Large intestine (tissue), 3 donors: ENCODE data around the gene PIK3C2G. TPM values are rescaled to one million over a fixed set of nuclear protein-coding genes. Genes with fewer than 3 reads are reported as not detected.
"Not testable (repeated sequence)": the region's sequence is repeated elsewhere in the genome, so short reads cannot be mapped to it uniquely, and the experiment has no call there.

Source experiments
- DNase-seq, 2 donors: peaks; one replicate each; pipeline versions ENCODE4 v3.0.0 to v3.0.0-alpha.2; 2013
- H3K27ac ChIP-seq: one replicate; pipeline ENCODE4 v1.5.1; 2013; ENCODE audit warnings: low read length
- H3K27me3 ChIP-seq: 2 replicates; pipeline ENCODE4 v1.6.1; 2013; ENCODE audit warnings: low read length; ENCODE audit not compliant: control insufficient read depth, insufficient read depth
- H3K36me3 ChIP-seq: 2 replicates; pipeline ENCODE4 v1.6.1; 2013; ENCODE audit warnings: low read length; ENCODE audit not compliant: control insufficient read depth, insufficient read depth
- H3K4me1 ChIP-seq: one replicate; pipeline ENCODE4 v1.6.1; 2013; ENCODE audit warnings: low read length; ENCODE audit not compliant: control insufficient read depth, insufficient read depth
- H3K4me3 ChIP-seq: one replicate; pipeline ENCODE4 v1.5.1; 2013; ENCODE audit warnings: low read length
- H3K9me3 ChIP-seq: one replicate; pipeline ENCODE4 v1.6.1; 2013; ENCODE audit warnings: mild to moderate bottlenecking, low read depth, low read length, moderate library complexity; ENCODE audit not compliant: control insufficient read depth
- WGBS: methylation state at CpG from one replicate; pipeline ENCODE4 v1.1.5; 2013; ENCODE audit warnings: low lambda C conversion rate; ENCODE audit not compliant: insufficient coverage; 5-methylcytosine and 5-hydroxymethylcytosine counted together
- polyA plus RNA-seq: library from polyadenylated mRNA; unstranded; fragments of 120-200 nt; gene quantifications from one replicate; pipeline ENCODE4 v1.2.1, GENCODE V29; 2013

The PIK3C2G gene
- polyA plus RNA-seq, 1 donor, result 2.1 TPM

DNA sequence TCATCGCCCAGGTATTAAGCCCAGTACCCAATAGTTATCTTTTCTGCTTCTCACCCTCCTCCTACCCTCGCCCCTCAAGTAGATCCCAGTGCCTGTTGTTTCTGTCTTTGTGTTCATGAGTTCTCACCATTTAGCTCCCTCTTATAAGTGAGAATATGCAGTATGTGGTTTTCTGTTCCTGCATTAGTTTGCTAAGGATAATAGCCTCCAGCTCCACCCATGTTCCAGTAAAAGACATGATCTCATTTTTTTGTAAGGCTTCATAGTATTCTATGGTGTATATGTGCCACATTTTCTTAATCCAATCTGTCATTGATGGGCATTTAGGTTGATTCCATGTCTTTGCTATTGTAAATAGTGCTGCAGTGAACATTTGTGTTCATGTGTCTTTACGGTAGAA lies 281.2 kb downstream of the PIK3C2G start:
- H3K9me3 ChIP-seq, DNase-seq, H3K27ac ChIP-seq, H3K4me3 ChIP-seq, H3K27me3 ChIP-seq, H3K4me1 ChIP-seq, H3K36me3 ChIP-seq: not testable (repeated sequence)
- no CpG with 5 or more reads among the region's 3 CpGs for WGBS

DNA sequence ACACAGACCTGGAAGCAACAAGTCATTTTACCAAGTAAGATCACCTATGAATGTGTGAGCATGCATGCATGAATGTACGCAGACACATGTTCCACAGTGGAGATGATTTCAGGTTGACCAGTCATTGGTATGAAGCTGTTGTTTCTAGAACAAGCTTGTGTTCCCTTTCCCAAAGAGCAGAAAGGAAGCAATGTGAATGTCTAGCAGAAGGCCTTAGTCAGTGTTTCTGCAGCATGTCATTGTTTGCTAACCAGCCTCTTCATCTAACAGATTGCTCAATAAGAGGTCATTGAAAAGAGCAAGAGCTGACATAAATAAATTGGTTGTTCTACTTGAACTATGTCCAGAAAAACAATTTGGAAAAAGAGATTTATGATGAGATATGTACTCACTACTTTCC lies 285.1 kb downstream of the PIK3C2G start:
- Histone ChIP-seq H3K27ac (no peak overlapping the region), H3K4me3 (no peak overlapping the region), H3K4me1 (peaks cover 5% of the 10 kb centered on the region), H3K36me3 (no peaks in the 10 kb centered on the region), H3K9me3 (no peaks in the 10 kb centered on the region), H3K27me3 (no peaks in the 10 kb centered on the region)
- DNase-seq, result peak; percentile 14 to 41
- WGBS, result no CpG with 5 or more reads among the region's 1 CpG

DNA sequence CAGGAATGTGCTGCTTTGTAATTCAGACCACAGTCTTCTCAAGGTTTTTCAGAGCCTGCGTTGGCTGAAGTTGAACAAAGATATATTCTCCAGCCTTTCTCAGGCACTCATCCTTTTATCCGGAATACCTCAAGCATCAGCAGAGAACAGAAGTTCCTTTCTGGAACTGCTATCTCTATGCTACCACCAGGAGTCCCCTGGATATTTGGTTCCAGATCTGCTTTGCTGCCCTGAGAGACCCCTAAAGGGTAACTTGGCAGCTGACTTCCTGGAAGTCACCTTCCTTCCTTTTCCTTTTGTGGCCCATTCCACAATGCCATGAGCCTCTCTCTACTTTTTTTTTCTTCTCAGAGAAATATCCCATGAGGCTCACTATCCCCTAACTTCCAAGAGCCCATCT lies 288.3 kb downstream of the PIK3C2G start:
- no peak for DNase-seq
- no peaks in the 10 kb centered on the region for H3K9me3 ChIP-seq
- peaks cover 5% of the 10 kb centered on the region for H3K4me1 ChIP-seq
- no peaks in the 10 kb centered on the region for H3K27me3 ChIP-seq
- H3K36me3 ChIP-seq, result no peaks in the 10 kb centered on the region
- no peak overlapping the region for H3K4me3 ChIP-seq
- H3K27ac ChIP-seq, result no peak overlapping the region
- 83% methylated on average over 1 of the region's 2 CpGs for WGBS

DNA sequence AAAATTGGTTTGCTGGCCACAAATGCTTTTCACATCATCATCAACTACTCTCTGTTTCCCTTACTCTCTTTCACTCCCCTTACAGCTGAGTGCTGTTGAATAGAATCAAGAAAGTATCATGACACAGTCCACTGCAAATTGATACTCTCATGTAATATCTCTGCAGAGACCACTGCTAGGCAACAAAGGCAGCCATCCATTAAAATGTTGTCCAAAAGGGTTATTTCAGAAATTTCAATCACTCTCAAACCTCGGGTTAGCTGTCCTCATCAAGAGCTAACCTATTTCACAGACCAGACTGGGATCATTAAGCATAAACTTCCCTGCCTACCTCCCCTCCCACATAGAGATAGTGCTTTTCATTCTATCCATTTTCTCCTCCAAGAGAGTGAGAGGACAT lies 289.8 kb downstream of the PIK3C2G start:
- Histone ChIP-seq H3K27ac (no peak overlapping the region), H3K27me3 (no peaks in the 10 kb centered on the region), H3K4me1 (peaks cover 5% of the 10 kb centered on the region), H3K9me3 (no peaks in the 10 kb centered on the region), H3K36me3 (no peaks in the 10 kb centered on the region), H3K4me3 (no peak overlapping the region)
- no CpG with 5 or more reads among the region's 1 CpG for WGBS
- no peak for DNase-seq

DNA sequence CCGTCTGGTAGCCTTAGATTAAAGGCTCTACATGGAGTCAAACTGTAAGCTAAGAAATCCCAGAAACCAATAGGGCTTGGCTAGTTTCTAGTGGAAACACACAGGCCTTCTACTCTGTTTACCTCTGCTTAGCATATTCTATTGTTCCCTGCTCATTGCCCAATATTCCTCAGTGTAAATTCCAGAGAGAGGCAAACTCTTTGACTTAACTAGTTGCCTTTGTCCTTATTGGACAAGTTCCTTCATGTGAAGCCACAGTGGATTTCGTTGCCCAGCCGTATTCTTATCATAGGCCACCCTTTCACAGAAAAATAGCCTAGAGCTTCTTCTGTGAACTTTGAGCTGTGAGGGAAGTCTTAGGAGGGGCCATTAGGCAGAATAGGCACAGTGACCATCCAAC lies 290.4 kb downstream of the PIK3C2G start:
- DNase-seq, result no peak
- 80% methylated on average over 1 of the region's 3 CpGs for WGBS

DNA sequence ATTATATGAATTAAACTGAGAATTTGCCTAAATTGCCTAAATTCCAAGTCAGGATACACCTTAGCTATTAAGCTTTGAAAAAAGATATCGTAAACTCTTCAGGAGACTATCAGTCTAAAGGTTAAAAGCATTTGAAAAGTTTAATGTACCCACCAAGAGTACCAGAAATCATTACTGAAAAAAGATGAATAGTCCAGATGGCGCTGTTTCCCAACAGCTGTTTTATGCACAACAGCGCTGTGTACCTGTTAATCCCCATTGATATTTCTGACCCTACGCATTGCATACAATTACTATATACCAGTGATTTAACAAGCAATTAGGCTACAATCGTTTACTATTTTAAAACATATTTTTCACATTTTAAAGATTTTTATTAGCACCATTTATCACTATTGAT lies 291.5 kb downstream of the PIK3C2G start:
- H3K36me3 ChIP-seq, result no peaks in the 10 kb centered on the region
- WGBS, result 86% methylated on average over 1 of the region's 5 CpGs
- H3K9me3 ChIP-seq, result no peaks in the 10 kb centered on the region
- H3K4me1 ChIP-seq, result no peaks in the 10 kb centered on the region
- H3K27ac ChIP-seq, result no peak overlapping the region
- no peaks in the 10 kb centered on the region for H3K27me3 ChIP-seq
- no peak for DNase-seq
- no peak overlapping the region for H3K4me3 ChIP-seq

More for the DNA sequence above, 290.4 kb downstream of the PIK3C2G start:
- H3K9me3 ChIP-seq, result no peaks in the 10 kb centered on the region
- no peak overlapping the region for H3K27ac ChIP-seq
- no peak overlapping the region for H3K4me3 ChIP-seq
- H3K27me3 ChIP-seq, result no peaks in the 10 kb centered on the region
- H3K36me3 ChIP-seq, result no peaks in the 10 kb centered on the region
- H3K4me1 ChIP-seq, result no peaks in the 10 kb centered on the region

DNA sequence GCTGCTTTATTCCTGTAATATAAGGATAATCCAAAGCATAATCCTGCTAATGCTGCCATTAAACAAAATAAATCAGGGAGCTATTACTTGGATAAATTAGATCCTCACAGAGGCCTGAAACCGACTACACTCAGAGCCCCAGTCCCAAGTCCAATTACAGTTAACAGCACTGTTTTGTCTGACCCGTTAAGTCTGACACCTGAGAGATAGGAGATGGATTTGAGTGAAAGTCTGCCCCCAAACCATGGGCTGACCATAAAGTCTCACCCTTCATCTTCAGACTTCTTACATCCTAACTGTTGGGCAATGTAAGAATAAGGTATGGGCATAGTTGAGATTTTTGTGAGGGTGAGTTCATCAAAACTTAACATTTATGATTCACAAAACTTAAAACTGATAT lies 294.8 kb downstream of the PIK3C2G start:
- Histone ChIP-seq H3K9me3 (peaks cover 4% of the 10 kb centered on the region), H3K27me3 (no peaks in the 10 kb centered on the region), H3K27ac (no peak overlapping the region), H3K4me3 (no peak overlapping the region), H3K36me3 (no peaks in the 10 kb centered on the region), H3K4me1 (no peaks in the 10 kb centered on the region)
- DNase-seq, result no peak
- no CpG with 5 or more reads among the region's 2 CpGs for WGBS

DNA sequence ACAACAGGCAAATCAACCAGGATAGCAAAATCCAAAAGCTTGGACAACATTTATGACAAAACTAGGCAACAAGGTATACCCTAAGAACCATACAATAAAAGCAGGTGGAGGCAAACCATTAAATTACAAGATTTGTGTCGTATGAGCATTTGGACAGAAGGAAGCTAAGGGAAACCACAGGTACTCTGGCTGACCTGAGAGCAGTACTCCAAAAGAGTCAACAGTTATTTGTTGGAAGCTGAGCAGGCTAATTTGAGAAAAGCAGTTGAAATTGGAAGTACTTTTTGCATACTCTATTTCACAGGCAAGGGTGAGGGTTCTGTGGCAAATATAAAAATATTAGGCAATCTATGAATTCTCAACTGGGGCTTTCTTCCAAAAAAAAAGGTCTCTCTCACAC lies 297.9 kb downstream of the PIK3C2G start:
- H3K27me3 ChIP-seq, result no peaks in the 10 kb centered on the region

DNA sequence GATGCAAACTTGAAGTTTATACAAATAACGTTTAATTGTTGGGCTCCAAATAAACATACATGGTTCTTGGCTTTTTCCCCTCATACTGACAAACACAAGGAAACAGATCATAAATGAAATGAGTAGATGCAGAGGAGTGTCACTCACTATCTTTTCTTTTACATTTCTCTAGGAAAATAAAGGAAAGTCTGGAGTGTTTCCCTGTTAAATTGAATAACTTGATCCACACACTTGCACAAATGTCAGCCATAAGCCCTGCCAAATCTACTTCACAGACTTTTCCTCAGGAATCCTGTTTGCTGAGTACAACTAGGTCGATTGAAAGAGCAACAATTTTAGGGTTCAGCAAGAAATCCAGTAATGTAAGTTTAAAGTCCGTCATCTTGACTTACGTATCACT lies 301.2 kb downstream of the PIK3C2G start:
- H3K27me3 ChIP-seq, result no peaks in the 10 kb centered on the region
- no peak overlapping the region for H3K27ac ChIP-seq
- no peak overlapping the region for H3K4me3 ChIP-seq
- WGBS, result 100% methylated on average over 2 of the region's 4 CpGs
- peaks cover 4% of the 10 kb centered on the region for H3K9me3 ChIP-seq
- no peaks in the 10 kb centered on the region for H3K4me1 ChIP-seq
- no peak for DNase-seq
- H3K36me3 ChIP-seq, result no peaks in the 10 kb centered on the region

More for the DNA sequence above, 297.9 kb downstream of the PIK3C2G start:
- peaks cover 4% of the 10 kb centered on the region for H3K9me3 ChIP-seq
- no peaks in the 10 kb centered on the region for H3K36me3 ChIP-seq
- no peak overlapping the region for H3K4me3 ChIP-seq
- no peaks in the 10 kb centered on the region for H3K4me1 ChIP-seq
- DNase-seq, result no peak
- no peak overlapping the region for H3K27ac ChIP-seq
- no CpG with 5 or more reads among the region's 1 CpG for WGBS

DNA sequence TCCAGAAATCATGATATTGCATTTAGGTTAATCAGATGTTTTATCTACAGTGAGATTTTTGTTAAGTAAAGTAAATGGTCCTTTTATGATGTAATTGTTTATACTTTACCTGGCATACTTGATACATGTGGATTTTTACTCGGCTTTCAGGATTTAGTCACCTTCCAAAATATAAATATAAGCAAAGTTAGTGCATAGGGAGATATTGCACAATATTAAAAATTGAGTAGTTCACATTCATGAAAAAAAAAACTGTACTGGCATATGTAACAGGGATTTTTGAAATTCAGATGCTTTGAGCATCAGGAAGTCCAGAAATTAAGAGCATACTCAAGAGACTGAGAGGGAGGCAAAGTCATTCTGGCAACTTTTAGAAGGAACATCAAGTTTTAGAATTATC lies 303.0 kb downstream of the PIK3C2G start:
- Histone ChIP-seq H3K27ac (no peak overlapping the region), H3K36me3 (no peaks in the 10 kb centered on the region), H3K27me3 (no peaks in the 10 kb centered on the region), H3K9me3 (peaks cover 4% of the 10 kb centered on the region), H3K4me3 (no peak overlapping the region), H3K4me1 (no peaks in the 10 kb centered on the region)
- WGBS, result 86% methylated on average over 1 of the region's 1 CpG
- no peak for DNase-seq

DNA sequence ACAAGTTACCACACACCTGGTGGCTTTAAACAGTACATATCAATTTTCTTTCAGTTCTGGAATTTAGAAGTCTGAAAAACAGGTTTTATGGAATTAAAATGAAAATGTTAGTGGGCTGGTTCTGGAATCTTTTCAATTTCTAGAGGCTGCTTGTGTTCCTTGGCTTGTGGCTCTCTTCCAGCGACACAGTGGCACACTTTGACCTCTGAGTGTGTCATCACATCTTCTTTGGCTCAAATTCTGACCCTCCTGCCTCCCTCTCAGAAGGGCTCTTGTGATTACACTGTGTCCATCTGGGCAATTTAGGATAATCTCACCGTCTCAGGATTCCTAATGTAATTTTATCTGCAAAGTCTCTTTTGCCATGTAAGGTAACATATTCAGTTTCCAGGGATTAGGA lies 306.5 kb downstream of the PIK3C2G start:
- Histone ChIP-seq H3K36me3 (no peaks in the 10 kb centered on the region), H3K27ac (no peak overlapping the region), H3K4me3 (no peak overlapping the region), H3K27me3 (no peaks in the 10 kb centered on the region), H3K9me3 (no peaks in the 10 kb centered on the region), H3K4me1 (no peaks in the 10 kb centered on the region)
- no peak for DNase-seq
- WGBS, result 86% methylated on average over 1 of the region's 2 CpGs
